HUES64 (cell line): ENCODE measurements around the gene TPRN.

Experiments
- H3K27ac ChIP-seq: 2 replicates; pipeline ENCODE4 v1.7.0; 2013; ENCODE audit warnings: low read depth, low read length, inconsistent platforms
- H3K27me3 ChIP-seq: 2 replicates; pipeline ENCODE4 v1.6.1; 2013; ENCODE audit warnings: mild to moderate bottlenecking, low read length; ENCODE audit not compliant: insufficient read depth
- H3K36me3 ChIP-seq: 2 replicates; pipeline ENCODE4 v1.6.1; 2013; ENCODE audit warnings: mild to moderate bottlenecking, low read length; ENCODE audit not compliant: insufficient read depth
- H3K4me1 ChIP-seq: 2 replicates; pipeline ENCODE4 v1.6.1; 2013; ENCODE audit warnings: mild to moderate bottlenecking, low read length, moderate library complexity; ENCODE audit not compliant: insufficient read depth
- H3K4me3 ChIP-seq: 2 replicates; pipeline ENCODE4 v1.5.1; 2013; ENCODE audit warnings: mild to moderate bottlenecking, low read length, moderate library complexity
- H3K9ac ChIP-seq: 2 replicates; pipeline ENCODE4 v1.6.1; 2013; ENCODE audit warnings: mild to moderate bottlenecking, low read depth, low read length
- H3K9me3 ChIP-seq: 2 replicates; pipeline ENCODE4 v1.6.1; 2013; ENCODE audit warnings: low read depth, low read length; ENCODE audit not compliant: insufficient read depth
- WGBS: fragments of 150-250, 120-280 bp; methylation state at CpG from one replicate; pipeline ENCODE4 v1.1.7; 2013; ENCODE audit warnings: missing lambda C conversion rate; 5-methylcytosine and 5-hydroxymethylcytosine counted together

Gene TPRN

DNA sequence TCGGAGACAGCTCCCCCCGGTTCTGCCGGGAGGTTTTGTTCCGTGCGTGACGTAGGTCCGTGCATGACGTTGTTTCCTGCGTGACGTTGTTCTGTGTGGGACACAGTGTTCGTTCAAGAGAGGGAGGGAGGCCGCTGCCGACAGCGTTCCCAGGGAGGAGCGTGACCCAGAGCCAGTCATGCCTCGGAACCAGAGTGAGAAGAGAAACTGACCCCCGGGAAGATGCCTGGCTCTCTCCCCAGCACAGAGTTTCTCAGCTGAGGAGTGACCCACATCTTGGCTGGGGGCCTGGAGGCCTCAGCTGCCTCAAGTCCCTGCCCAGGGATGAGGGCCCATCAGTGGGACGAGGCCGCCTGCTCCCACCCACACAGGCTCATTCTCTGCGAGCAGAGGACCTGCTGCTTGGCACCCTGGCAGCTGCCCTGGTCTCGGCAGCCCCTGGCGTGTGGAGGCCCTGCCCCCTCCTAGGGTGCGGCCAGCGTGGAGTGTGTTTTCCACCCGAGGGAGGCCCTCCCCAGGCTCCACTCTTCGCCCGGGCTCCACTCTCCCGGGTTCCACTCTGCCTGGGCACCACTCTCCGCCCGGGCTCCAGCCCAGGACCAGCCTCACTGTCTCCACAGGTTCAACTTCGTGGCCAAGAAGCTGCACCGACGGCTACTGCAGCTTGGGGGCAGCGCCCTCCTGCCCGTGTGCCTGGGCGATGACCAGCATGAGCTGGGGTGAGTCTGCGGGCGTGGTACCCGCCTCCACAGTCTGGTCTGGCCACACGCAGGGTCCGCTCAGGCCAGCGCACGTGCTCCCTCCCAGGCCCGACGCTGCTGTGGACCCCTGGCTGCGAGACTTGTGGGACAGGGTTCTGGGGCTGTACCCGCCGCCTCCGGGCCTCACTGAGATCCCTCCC is 12.9 kb upstream of the TPRN start:
- Histone ChIP-seq H3K36me3 (peaks cover 31% of the 10 kb centered on the region), H3K4me1 (no peaks in the 10 kb centered on the region), H3K9me3 (no peaks in the 10 kb centered on the region), H3K4me3 (no peak overlapping the region), H3K9ac (no peak overlapping the region), H3K27ac (no peak overlapping the region), H3K27me3 (no peaks in the 10 kb centered on the region)
- WGBS = 93% methylated on average over 49 of the region's 49 CpGs

DNA sequence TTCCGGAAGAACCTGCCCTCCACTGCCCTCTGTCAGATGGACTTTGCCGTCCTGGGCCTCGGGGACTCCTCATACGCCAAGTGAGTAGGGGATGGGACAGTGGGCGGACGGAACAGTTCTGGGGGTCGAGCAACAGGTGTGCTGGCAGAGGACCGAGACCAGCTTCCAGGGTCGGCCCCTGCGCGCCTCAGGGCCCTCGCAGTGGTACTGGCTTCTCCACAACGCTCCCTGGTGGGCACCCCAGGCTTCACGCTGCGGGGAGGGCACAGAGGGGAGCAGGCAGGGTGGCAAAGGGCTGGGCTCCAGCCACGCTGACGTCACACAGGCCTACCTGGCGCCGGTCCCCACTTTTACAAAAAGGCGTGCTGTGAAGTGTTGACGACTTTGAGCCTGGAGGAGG is 12.0 kb upstream of the TPRN start:
- H3K27me3 ChIP-seq = no peaks in the 10 kb centered on the region
- no peak overlapping the region for H3K27ac ChIP-seq
- no peaks in the 10 kb centered on the region for H3K9me3 ChIP-seq
- no peak overlapping the region for H3K4me3 ChIP-seq
- peaks cover 31% of the 10 kb centered on the region for H3K36me3 ChIP-seq
- no peak overlapping the region for H3K9ac ChIP-seq
- 93% methylated on average over 21 of the region's 21 CpGs for WGBS
- no peaks in the 10 kb centered on the region for H3K4me1 ChIP-seq

- peaks cover 36% of the 10 kb centered on the region for H3K36me3 ChIP-seq
- H3K4me3 ChIP-seq = no peak overlapping the region
- no peak overlapping the region for H3K9ac ChIP-seq
- peaks cover 2% of the 10 kb centered on the region; the same call in 1 of the 2 replicates for H3K4me1 ChIP-seq
- WGBS = 92% methylated on average over 13 of the region's 13 CpGs
- H3K9me3 ChIP-seq = no peaks in the 10 kb centered on the region
- no peak overlapping the region for H3K27ac ChIP-seq
- no peaks in the 10 kb centered on the region for H3K27me3 ChIP-seq
Observed at GRCh38 chr9:137211532-137211931, 11.0 kb upstream of the TPRN start.

DNA sequence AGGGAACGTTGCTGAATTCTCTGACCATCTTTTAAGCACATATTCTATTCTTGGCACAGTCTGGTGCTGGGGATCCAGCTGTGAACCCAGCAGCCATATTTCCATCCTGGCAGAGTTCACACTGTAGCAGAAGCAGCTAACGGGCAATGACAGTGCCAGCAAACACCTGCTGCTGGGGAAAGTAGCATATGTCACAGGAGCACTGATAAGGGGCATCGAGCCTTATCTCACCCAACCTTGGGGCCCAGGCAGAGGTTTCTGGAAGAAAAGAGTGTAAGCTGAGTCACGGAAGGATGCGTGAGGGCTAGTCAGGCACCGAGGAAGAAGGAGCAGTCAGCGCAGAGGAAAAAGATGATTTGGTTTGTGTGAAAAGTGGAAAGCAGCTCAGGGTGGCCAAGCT is 6.1 kb upstream of the TPRN start:
- Histone ChIP-seq H3K27ac (no peak overlapping the region), H3K9me3 (no peaks in the 10 kb centered on the region), H3K9ac (peak overlapping the region; percentile 91), H3K4me3 (peak overlapping the region; percentile 92), H3K27me3 (no peaks in the 10 kb centered on the region), H3K36me3 (peaks cover 13% of the 10 kb centered on the region), H3K4me1 (peaks cover 11% of the 10 kb centered on the region; the same call in 1 of the 2 replicates)
- WGBS = 91% methylated on average over 7 of the region's 7 CpGs

DNA sequence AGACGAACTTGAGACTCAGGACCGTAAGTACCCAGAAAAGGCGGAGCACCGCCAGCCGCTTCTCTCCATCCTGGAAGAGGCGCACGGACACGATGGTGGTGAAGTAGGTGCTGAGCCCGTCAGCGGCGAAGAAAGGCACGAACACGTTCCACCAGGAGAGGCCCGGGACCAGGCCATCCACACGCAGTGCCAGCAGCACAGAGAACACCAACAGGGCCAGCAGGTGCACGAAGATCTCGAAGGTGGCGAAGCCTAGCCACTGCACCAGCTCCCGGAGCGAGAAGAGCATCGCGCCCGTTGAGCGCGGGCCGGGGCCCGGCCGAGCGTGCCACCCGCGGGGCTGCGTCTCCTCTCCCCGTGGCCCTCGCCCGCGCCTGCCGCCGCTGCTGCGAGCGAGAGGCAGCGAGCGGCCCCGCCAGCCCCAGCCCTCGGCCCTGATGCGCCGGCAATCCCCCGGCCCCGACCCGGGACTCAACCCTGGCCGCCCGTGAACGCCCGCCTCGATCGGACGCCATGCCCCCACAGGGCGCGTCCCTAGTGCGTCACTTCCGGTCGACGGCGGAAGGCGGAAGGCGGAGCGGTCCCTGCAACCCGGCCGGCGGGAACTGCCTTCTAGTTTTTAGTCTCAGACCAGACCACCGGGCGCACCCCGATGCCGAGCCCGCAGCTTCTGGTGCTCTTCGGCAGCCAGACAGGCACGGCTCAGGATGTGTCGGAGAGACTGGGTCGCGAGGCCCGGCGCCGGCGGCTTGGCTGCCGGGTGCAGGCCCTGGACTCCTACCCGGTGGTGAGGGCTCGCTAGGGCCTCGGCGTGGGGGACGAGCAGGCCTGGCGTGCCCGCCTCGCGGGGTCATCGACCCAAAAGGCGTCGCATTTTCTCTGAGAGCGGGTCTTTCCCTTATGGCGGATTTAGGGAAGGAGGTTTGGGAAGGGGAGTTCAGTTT is 4.9 kb upstream of the TPRN start, which contains the start of the genes NDOR1 and TMEM203:
Gene NDOR1 (plus strand): TSS at position 575 of the 944 bp plus-strand sequence. CDS start 78 bp downstream, at position 653.
Gene TMEM203 (minus strand): TSS at position 523 of the 944 bp plus-strand sequence. CDS start 234 bp downstream, at position 289.
- Histone ChIP-seq H3K4me1 (peaks cover 11% of the 10 kb centered on the region; the same call in 1 of the 2 replicates), H3K27ac (peak within 1 kb of the TSS; percentile 68), H3K9me3 (no peaks in the 10 kb centered on the region), H3K9ac (peak within 1 kb of the TSS; percentile 91), H3K36me3 (peaks cover 13% of the 10 kb centered on the region), H3K4me3 (peak within 1 kb of the TSS; percentile 92), H3K27me3 (no peaks in the 10 kb centered on the region)
- under 1% methylated on average over 98 of the region's 98 CpGs for WGBS

DNA sequence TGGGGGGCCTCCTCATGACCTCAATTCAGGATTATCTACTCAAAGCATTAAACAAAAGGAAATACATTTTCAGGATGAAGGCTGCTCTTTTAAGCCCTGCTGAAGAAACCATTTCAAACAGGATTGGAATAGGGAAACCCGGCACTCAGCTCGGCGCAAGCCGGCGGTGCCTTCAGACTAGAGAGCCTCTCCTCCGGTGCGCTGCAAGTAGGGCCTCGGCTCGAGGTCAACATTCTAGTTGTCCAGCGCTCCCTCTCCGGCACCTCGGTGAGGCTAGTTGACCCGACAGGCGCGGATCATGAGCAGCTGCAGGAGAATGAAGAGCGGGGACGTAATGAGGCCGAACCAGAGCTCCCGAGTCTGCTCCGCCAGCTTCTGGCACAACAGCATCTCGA is 4.2 kb upstream of the TPRN start:
- Histone ChIP-seq H3K27me3 (no peaks in the 10 kb centered on the region), H3K9ac (peak overlapping the region; percentile 91), H3K4me1 (peaks cover 11% of the 10 kb centered on the region; the same call in 1 of the 2 replicates), H3K27ac (no peak overlapping the region; the same call in 1 of the 2 replicates), H3K9me3 (no peaks in the 10 kb centered on the region), H3K36me3 (peaks cover 13% of the 10 kb centered on the region), H3K4me3 (peak overlapping the region; percentile 92)
- 30% methylated on average over 21 of the region's 21 CpGs for WGBS

DNA sequence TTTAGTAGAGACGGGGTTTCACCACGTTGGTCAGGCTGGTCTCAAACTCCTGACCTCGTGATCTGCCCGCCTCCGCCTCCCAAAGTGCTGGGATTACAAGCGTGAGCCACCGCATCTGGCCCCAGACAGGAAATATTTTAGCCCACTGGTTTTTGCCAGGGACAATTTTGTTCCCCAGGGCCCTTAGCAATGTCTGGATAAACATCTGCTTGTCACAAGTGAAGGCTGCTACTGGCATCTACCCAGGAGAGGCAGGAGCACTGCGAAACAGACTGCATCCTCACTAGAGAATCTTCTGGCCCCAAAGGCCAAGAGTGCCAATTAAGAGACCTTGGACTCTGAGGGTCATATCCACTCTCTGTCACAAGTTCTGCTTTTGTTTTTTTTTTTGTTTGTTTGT is 2.4 kb upstream of the TPRN start:
- WGBS = 95% methylated on average over 8 of the region's 8 CpGs
- Histone ChIP-seq H3K4me3 (no peak overlapping the region), H3K4me1 (peaks cover 11% of the 10 kb centered on the region; the same call in 1 of the 2 replicates), H3K27me3 (no peaks in the 10 kb centered on the region), H3K36me3 (0 out of 2 replicates have a peak, but pooled peaks cover 5% of the 10 kb centered on the region), H3K9me3 (no peaks in the 10 kb centered on the region), H3K9ac (no peak overlapping the region), H3K27ac (no peak overlapping the region)

DNA sequence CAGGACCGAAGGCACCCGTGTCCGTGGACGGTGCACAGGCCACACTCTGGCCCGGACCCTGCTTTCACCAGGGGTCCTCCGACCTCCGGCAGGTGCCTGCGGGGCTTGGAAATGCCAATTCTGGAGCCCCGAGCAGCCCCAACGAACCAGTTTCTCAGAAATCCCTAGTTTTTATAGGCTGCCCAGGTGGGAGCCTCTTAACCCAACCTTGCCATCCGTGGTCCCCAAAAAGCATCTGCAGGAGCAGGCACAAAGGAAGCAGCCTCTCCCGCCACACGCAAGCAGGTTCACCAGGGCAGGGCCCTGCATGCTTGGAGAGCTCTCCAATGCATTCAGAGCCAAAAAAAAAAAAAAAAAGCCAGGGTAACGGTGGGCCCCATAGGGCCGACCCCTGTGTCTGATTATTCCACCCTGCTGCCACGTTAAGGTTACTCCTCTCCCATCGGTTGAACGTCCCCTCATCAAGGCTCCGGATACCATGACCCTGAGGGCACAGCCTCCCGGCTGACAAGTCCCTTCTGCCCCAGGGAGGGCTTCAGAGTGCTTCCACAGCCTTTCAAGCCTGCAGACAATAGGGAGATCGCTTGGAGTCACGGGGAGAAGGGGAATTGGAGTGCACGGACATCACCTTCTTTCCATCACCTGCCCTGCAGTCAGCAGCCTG is 796 bp upstream of the TPRN start:
- no peaks in the 10 kb centered on the region for H3K27me3 ChIP-seq
- H3K27ac ChIP-seq = peak overlapping the region; percentile 69
- no peaks in the 10 kb centered on the region for H3K9me3 ChIP-seq
- H3K9ac ChIP-seq = peak overlapping the region; percentile 75
- WGBS = 16% methylated on average over 23 of the region's 23 CpGs
- H3K36me3 ChIP-seq = no peaks in the 10 kb centered on the region
- peak overlapping the region; percentile 69 for H3K4me3 ChIP-seq
- H3K4me1 ChIP-seq = peaks cover 7% of the 10 kb centered on the region; the same call in 1 of the 2 replicates

DNA sequence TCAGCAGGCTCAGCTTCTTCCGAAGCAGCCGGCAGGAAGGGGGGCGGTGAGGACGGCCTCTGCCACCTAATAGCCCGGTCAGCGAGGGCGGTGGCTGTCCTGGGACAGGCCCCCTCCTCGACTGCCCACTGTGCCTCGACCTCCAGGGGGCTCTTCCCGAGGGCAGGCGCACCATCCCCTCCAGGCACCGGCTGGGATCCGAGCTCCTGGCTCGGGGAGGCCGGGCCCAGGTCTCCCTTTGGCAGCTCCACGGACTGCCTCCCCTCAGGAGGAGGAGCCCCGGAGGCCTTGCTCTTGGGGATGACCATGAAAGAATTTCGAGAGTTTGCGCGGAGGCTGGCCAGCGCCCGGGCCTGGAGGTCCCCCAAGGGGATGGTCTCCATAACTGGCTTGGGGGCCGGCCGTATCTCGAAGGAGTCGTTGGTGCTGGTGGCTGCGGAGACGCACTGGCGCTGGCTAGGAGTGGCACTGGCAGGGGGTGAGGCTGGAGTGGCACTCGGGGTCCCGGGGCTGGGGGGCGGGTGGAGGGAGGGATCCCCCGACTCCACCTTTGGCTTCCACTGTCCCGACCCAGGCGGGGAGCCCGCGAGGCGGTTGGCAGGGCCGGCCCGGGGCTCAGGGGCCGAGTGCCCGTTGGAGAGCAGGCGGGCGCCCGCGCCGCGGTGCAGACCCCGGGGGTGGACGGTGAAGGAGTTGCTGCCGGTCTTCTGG is 975 bp downstream of the TPRN start:
- Histone ChIP-seq H3K27me3 (no peaks in the 10 kb centered on the region), H3K9me3 (no peaks in the 10 kb centered on the region), H3K4me3 (peak overlapping the region; percentile 47), H3K27ac (no peak overlapping the region), H3K4me1 (peaks cover 8% of the 10 kb centered on the region; the same call in 1 of the 2 replicates), H3K36me3 (no peaks in the 10 kb centered on the region), H3K9ac (0 out of 2 replicates have a peak overlapping the region, but pooled peaks have one; percentile 20)
- WGBS = 17% methylated on average over 51 of the region's 51 CpGs

DNA sequence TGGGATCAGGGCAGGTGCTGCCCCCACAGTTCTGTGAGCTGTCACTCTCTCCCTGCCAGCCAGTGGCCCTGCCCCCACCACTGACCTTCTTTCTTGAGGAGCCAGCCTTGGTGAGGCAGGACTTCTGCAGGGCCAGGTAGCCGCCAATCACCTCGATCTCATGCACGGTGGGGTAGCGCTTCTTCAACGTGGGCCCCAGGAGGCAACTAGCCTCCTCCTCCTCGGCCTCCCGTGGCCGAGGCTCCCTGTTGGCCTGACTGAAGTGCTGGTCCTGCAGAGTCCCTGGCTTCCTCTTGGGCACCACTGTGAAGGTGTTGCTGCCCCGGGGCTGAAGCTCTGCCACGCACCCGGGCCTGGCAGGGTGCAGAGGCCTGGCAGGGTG is 1.6 kb downstream of the TPRN start:
- H3K27ac ChIP-seq = no peak overlapping the region
- WGBS = 77% methylated on average over 11 of the region's 11 CpGs
- no peaks in the 10 kb centered on the region for H3K36me3 ChIP-seq
- no peaks in the 10 kb centered on the region for H3K9me3 ChIP-seq
- peak overlapping the region; percentile 47 for H3K4me3 ChIP-seq
- H3K4me1 ChIP-seq = peaks cover 5% of the 10 kb centered on the region; the same call in 1 of the 2 replicates
- no peaks in the 10 kb centered on the region for H3K27me3 ChIP-seq
- no peak overlapping the region for H3K9ac ChIP-seq
